WERI-Rb-1 (cell line): ENCODE results near the gene GLIS1.

Experiments used
- DNase-seq: peaks from one replicate; pipeline ENCODE4 v3.0.0-alpha.2; 2020
- H3K27ac ChIP-seq: fragments of 250-450 bp; sonication (Bioruptor Pico); 2 replicates; pipeline ENCODE4 v1.5.1; 2020; ENCODE audit warnings: mild to moderate bottlenecking, moderate library complexity
- H3K27me3 ChIP-seq: fragments of 250-450 bp; sonication (Bioruptor Pico); 2 replicates; pipeline ENCODE4 v1.5.1; 2021; ENCODE audit warnings: mild to moderate bottlenecking, low read depth, moderate library complexity; ENCODE audit not compliant: insufficient read depth, severe bottlenecking
- H3K36me3 ChIP-seq: fragments of 250-450 bp; sonication (Bioruptor Pico); 2 replicates; pipeline ENCODE4 v1.5.1; 2020; ENCODE audit warnings: mild to moderate bottlenecking, moderate library complexity
- H3K4me3 ChIP-seq: 2 replicates; pipeline ENCODE4 v1.5.1; 2011; ENCODE audit warnings: low read depth, mild to moderate bottlenecking, control low read depth, low read length
- H3K9me3 ChIP-seq: fragments of 250-450 bp; sonication (Bioruptor Pico); 2 replicates; pipeline ENCODE4 v1.5.1; 2021; ENCODE audit warnings: mild to moderate bottlenecking, moderate library complexity; ENCODE audit not compliant: severe bottlenecking
- CTCF ChIP-seq: IDR thresholded peaks from 2 replicates; pipeline ENCODE4 v1.5.1; 2011; ENCODE audit warnings: low read depth, mild to moderate bottlenecking, control low read depth, inconsistent platforms, low read length

Gene GLIS1

GRCh38 chr1:53524428-53525375 lies 214.3 kb downstream of the GLIS1 start:
- no peaks in the 10 kb centered on the region for H3K36me3 ChIP-seq
- DNase-seq: no peak
- H3K27me3 ChIP-seq: no peaks in the 10 kb centered on the region
- no peak overlapping the region for H3K4me3 ChIP-seq
- TF ChIP-seq CTCF: no peak
- H3K9me3 ChIP-seq: no peaks in the 10 kb centered on the region
- H3K27ac ChIP-seq: no peak overlapping the region

- no peak for DNase-seq
- Histone ChIP-seq H3K36me3 (no peaks in the 10 kb centered on the region), H3K9me3 (no peaks in the 10 kb centered on the region), H3K4me3 (no peak overlapping the region), H3K27ac (no peak overlapping the region), H3K27me3 (no peaks in the 10 kb centered on the region)
- TF ChIP-seq CTCF: no peak
These were observed 216.9 kb downstream of the GLIS1 start for GRCh38 chr1:53521924-53522552.

- TF ChIP-seq CTCF: no peak
- no peak for DNase-seq
- Histone ChIP-seq H3K4me3 (no peak overlapping the region), H3K9me3 (no peaks in the 10 kb centered on the region), H3K27ac (no peak overlapping the region), H3K27me3 (no peaks in the 10 kb centered on the region), H3K36me3 (no peaks in the 10 kb centered on the region)
These were observed 218.5 kb downstream of the GLIS1 start for GRCh38 chr1:53520481-53520880.

- DNase-seq: no peak
- TF ChIP-seq CTCF: no peak
- no peaks in the 10 kb centered on the region for H3K27me3 ChIP-seq
- H3K27ac ChIP-seq: no peak overlapping the region
- H3K36me3 ChIP-seq: no peaks in the 10 kb centered on the region
- no peak overlapping the region for H3K4me3 ChIP-seq
- H3K9me3 ChIP-seq: no peaks in the 10 kb centered on the region
These were observed 219.5 kb downstream of the GLIS1 start for GRCh38 chr1:53519421-53519820.

GRCh38 chr1:53518775-53519174 lies 220.2 kb downstream of the GLIS1 start:
- no peaks in the 10 kb centered on the region for H3K36me3 ChIP-seq
- no peak overlapping the region for H3K4me3 ChIP-seq
- H3K9me3 ChIP-seq: no peaks in the 10 kb centered on the region
- 0 out of 2 replicates have a peak overlapping the region, but pooled peaks have one; percentile 12 for H3K27ac ChIP-seq
- DNase-seq: no peak
- TF ChIP-seq CTCF: no peak
- H3K27me3 ChIP-seq: no peaks in the 10 kb centered on the region
